ENCODE measurements around the gene SBNO1.
A peak's percentile ranks its signal among the peaks of the same experiment; 100 is the strongest.

SBNO1 gene

DNA sequence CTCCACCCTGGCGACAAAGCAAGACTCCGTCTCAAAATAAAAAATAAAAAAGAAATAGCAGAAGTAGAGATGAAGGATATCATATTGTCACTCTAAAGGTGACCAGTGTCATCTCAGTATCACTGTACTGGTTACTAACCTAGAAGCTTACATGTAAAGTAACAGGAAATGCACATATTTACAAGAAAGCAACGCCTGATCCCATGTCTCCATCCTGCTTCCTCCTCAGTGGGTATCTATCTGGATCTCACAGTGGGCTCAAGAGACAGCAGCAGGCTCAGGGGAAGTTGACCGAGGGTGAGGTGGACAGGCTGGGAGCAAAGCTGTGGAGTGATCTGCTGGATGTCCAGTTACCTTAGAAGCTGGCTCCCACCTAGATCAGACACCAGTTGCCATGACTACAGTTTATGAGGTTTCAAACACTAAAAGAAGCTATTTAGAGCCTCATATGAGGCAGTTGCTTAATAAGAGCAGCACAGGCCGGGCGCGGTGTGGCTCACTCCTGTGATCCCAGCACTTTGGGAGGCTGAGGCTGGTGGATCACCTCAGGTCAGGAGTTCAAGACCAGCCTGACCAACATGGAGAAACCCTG, 120.9 kb downstream of the SBNO1 start:
- no peak for TF ChIP-seq SIN3A (IDR thresholded peaks at IDR 0.05; ENCODE audit: borderline replicate concordance, insufficient read depth, low read length)
- TF ChIP-seq TAF1 (IDR thresholded peaks at IDR 0.05; ENCODE audit: borderline replicate concordance, insufficient read depth, low read length), result no peak
- TF ChIP-seq REST (IDR thresholded peaks at IDR 0.05; ENCODE audit: insufficient read depth in 1 of 2, low read depth in 2 of 2, low read length in 2 of 2), result no peak
- TF ChIP-seq FOXP2 (optimal IDR thresholded peaks at IDR 0.05; ENCODE audit: borderline replicate concordance, extremely low read depth, extremely low read length, insufficient read depth), result no peak
- TF ChIP-seq POLR2AphosphoS5 (IDR thresholded peaks at IDR 0.05; ENCODE audit: low read depth, low read length), result 0 out of 2 replicates have a peak, but pooled peaks have one; percentile 26

GRCh38 chr12:123242116-123242904, 122.3 kb downstream of the SBNO1 start:
- TF ChIP-seq TAF1 (IDR thresholded peaks at IDR 0.05; ENCODE audit: borderline replicate concordance, insufficient read depth, low read length) (no peak), REST (IDR thresholded peaks at IDR 0.05; ENCODE audit: insufficient read depth in 1 of 2, low read depth in 2 of 2, low read length in 2 of 2) (no peak), POLR2AphosphoS5 (IDR thresholded peaks at IDR 0.05; ENCODE audit: low read depth, low read length) (no peak), SIN3A (IDR thresholded peaks at IDR 0.05; ENCODE audit: borderline replicate concordance, insufficient read depth, low read length) (no peak), FOXP2 (optimal IDR thresholded peaks at IDR 0.05; ENCODE audit: borderline replicate concordance, extremely low read depth, extremely low read length, insufficient read depth) (no peak)
